Tibial nerve (tissue), 4 donors: Measurements from ENCODE around the gene SUN5. TPM values are rescaled to one million over a fixed set of nuclear protein-coding genes. Genes with fewer than 3 reads are reported as not detected.
"Not testable (repeated sequence)": the region's sequence is repeated elsewhere in the genome, so short reads cannot be mapped to it uniquely, and the experiment has no call there.

Experiments
- DNase-seq, 2 donors: peaks; one replicate each; pipeline ENCODE4 v3.0.0-alpha.2; 2019; ENCODE audit warnings: low spot score in 2 of 2
- H3K27ac ChIP-seq, 4 donors: fragments of 200-600 bp; sonication (generic) in 3 of 4; one replicate each; pipeline ENCODE4 v1.5.1; 2017 to 2019; ENCODE audit warnings: mild to moderate bottlenecking in 1 of 4
- H3K27me3 ChIP-seq, 2 donors: fragments of 200-600 bp; sonication (generic) in 1 of 2; one replicate each; pipeline versions ENCODE4 v1.5.1 to v1.6.0; 2017 to 2019
- H3K36me3 ChIP-seq, 3 donors: fragments of 200-600 bp; sonication (generic); one replicate each; pipeline ENCODE4 v1.5.1; 2018 to 2019
- H3K4me1 ChIP-seq, 4 donors: fragments of 200-600 bp; sonication (generic) in 3 of 4; one replicate each; pipeline ENCODE4 v1.5.1; 2017 to 2019
- H3K4me3 ChIP-seq, 4 donors: fragments of 200-600 bp; sonication (generic) in 3 of 4; one replicate each; pipeline ENCODE4 v1.5.1; 2017 to 2019; ENCODE audit warnings: mild to moderate bottlenecking in 1 of 4, moderate library complexity in 1 of 4
- H3K9me3 ChIP-seq, 4 donors: fragments of 200-600 bp; sonication (generic) in 3 of 4; one replicate each; pipeline ENCODE4 v1.5.1; 2017 to 2019
- CTCF ChIP-seq, 5 experiments: fragments of 200-600 bp in 3 of 5; fragments of 450-650 bp in 2 of 5; sonication (generic) in 3 of 5; IDR thresholded peaks; one replicate each; pipeline ENCODE4 v1.5.1; 2016 to 2019; ENCODE audit warnings: antibody characterized with exemption in 5 of 5, mild to moderate bottlenecking in 3 of 5, moderate library complexity in 2 of 5
- EP300 ChIP-seq, 2 donors: sonication (generic); formaldehyde crosslinking; IDR thresholded peaks; one replicate each; pipeline ENCODE4 v1.6.1; 2017; ENCODE audit warnings: antibody characterized with exemption in 2 of 2, mild to moderate bottlenecking in 1 of 2
- POLR2A ChIP-seq, 2 donors: fragments of 450-650 bp; IDR thresholded peaks; one replicate each; pipeline ENCODE4 v1.6.1; 2017; ENCODE audit warnings: antibody characterized with exemption in 2 of 2, mild to moderate bottlenecking in 2 of 2, moderate library complexity in 2 of 2
- WGBS, 2 donors: methylation state at CpG; one replicate each; pipeline ENCODE4 v1.1.5; 2018; 5-methylcytosine and 5-hydroxymethylcytosine counted together
- total RNA-seq, 4 donors: library from RNA; depleted of rRNA; stranded (reverse); fragments of >200 nt; gene quantifications; one replicate each; pipeline ENCODE4 v1.1.0, GENCODE V29; 2016

The SUN5 gene
- total RNA-seq, 4 donors from 2014 or later: not detected

- H3K4me3 ChIP-seq: no peak overlapping the region
- 61 to 70% methylated on average over 12 of the region's 12 CpGs for WGBS, 2 donors
- H3K9me3 ChIP-seq: no peaks in the 10 kb centered on the region
- DNase-seq: peak in 1 of 2 donors; percentile 2
- TF ChIP-seq CTCF (IDR thresholded peaks at IDR 0.05) (no peak), POLR2A (IDR thresholded peaks at IDR 0.05) (no peak), EP300 (IDR thresholded peaks at IDR 0.05) (no peak)
- peaks cover 0 to 16% (median 8%) of the 10 kb centered on the region in 4 donors for H3K4me1 ChIP-seq
- H3K27ac ChIP-seq: no peak overlapping the region
- H3K36me3 ChIP-seq: no peaks in the 10 kb centered on the region
- no peaks in the 10 kb centered on the region for H3K27me3 ChIP-seq
Measured at GRCh38 chr20:32965581-32966373, 38.5 kb downstream of the SUN5 start.

GRCh38 chr20:32965115-32965514 lies 39.1 kb downstream of the SUN5 start:
- no peak overlapping the region for H3K4me3 ChIP-seq
- no peak overlapping the region for H3K27ac ChIP-seq
- H3K36me3 ChIP-seq: no peaks in the 10 kb centered on the region
- 69 to 73% methylated on average over 8 of the region's 8 CpGs for WGBS, 2 donors
- DNase-seq: peak in 1 of 2 donors; percentile 1
- H3K9me3 ChIP-seq: no peaks in the 10 kb centered on the region
- no peak for TF ChIP-seq CTCF (IDR thresholded peaks at IDR 0.05)
- no peak for TF ChIP-seq POLR2A (IDR thresholded peaks at IDR 0.05)
- TF ChIP-seq EP300 (IDR thresholded peaks at IDR 0.05): no peak
- no peaks in the 10 kb centered on the region for H3K27me3 ChIP-seq
- peaks cover 0 to 12% (median 7%) of the 10 kb centered on the region in 4 donors for H3K4me1 ChIP-seq

GRCh38 chr20:32964575-32964974 lies 39.7 kb downstream of the SUN5 start:
- Histone ChIP-seq H3K27me3 (no peaks in the 10 kb centered on the region), H3K4me1 (peaks cover 0 to 9% (median 5%) of the 10 kb centered on the region in 4 donors), H3K36me3 (no peaks in the 10 kb centered on the region), H3K4me3 (no peak overlapping the region), H3K9me3 (no peaks in the 10 kb centered on the region), H3K27ac (no peak overlapping the region)
- DNase-seq: no peak
- 91 to 95% methylated on average over 6 of the region's 6 CpGs for WGBS, 2 donors
- TF ChIP-seq CTCF (IDR thresholded peaks at IDR 0.05): no peak
- no peak for TF ChIP-seq EP300 (IDR thresholded peaks at IDR 0.05)
- TF ChIP-seq POLR2A (IDR thresholded peaks at IDR 0.05): no peak

GRCh38 chr20:32963176-32963575 lies 41.1 kb downstream of the SUN5 start:
- Histone ChIP-seq H3K4me1 (peaks cover 0 to 2% (median 0%) of the 10 kb centered on the region in 4 donors), H3K27me3 (no peaks in the 10 kb centered on the region), H3K36me3 (no peaks in the 10 kb centered on the region), H3K4me3 (no peak overlapping the region), H3K27ac (no peak overlapping the region), H3K9me3 (peaks cover 0 to 8% (median 0%) of the 10 kb centered on the region in 4 donors)
- DNase-seq: no peak
- WGBS, 2 donors: 75 to 85% methylated on average over 5 of the region's 5 CpGs
- TF ChIP-seq EP300 (IDR thresholded peaks at IDR 0.05): no peak
- no peak for TF ChIP-seq POLR2A (IDR thresholded peaks at IDR 0.05)
- no peak for TF ChIP-seq CTCF (IDR thresholded peaks at IDR 0.05)

GRCh38 chr20:32962646-32963045 lies 41.6 kb downstream of the SUN5 start:
- not testable (repeated sequence) for H3K27me3 ChIP-seq, H3K4me1 ChIP-seq, H3K4me3 ChIP-seq, DNase-seq, H3K27ac ChIP-seq, H3K36me3 ChIP-seq
- WGBS, 2 donors: 83% methylated on average over 11 of the region's 11 CpGs
- peaks cover 0 to 13% (median 0%) of the 10 kb centered on the region in 4 donors for H3K9me3 ChIP-seq
